IMR-90 (cell line): ENCODE results near the gene TRIP6. TPM values are rescaled to one million over a fixed set of nuclear protein-coding genes. Genes with fewer than 3 reads are reported as not detected.

ENCODE experiments used
- ATAC-seq: fragments of 200-7000 bp; cut with Tn5 transposase; 2 replicates; pipeline ENCODE4 v1.9.1; 2020; ENCODE audit warnings: low read depth, mild to moderate bottlenecking, moderate library complexity
- BruUV-seq: library from RNA; stranded (reverse); fragments of 400-500 nt; replicated peaks from 2 replicates; lab custom pipeline; 2021; lab: Mats Ljungman, UMichigan
- CTCF ChIA-PET: fragments of 300-600 bp; formaldehyde crosslinking; extraction: SDS; loops from one replicate; lab custom pipeline; 2021; ENCODE audit warnings: antibody characterized with exemption; lab: Yijun Ruan, JAX
- POLR2A ChIA-PET: fragments of 300-600 bp; sonication (Branson Sonifier 250); formaldehyde crosslinking; loops from one replicate; lab custom pipeline; 2022; ENCODE audit warnings: antibody characterized with exemption; ENCODE audit not compliant: unreplicated experiment; lab: Charles Lee
- DNase-seq: peaks from one replicate; pipeline ENCODE4 v3.0.0; 2013
- H2AFZ ChIP-seq: replicated peaks from 2 replicates; pipeline ENCODE3; 2013; ENCODE audit warnings: low read length, mild to moderate bottlenecking; ENCODE audit not compliant: poor library complexity
- H2AK5ac ChIP-seq: 2 replicates; pipeline ENCODE4 v1.6.1; 2013; ENCODE audit warnings: low read depth, low read length, inconsistent platforms
- H2AK9ac ChIP-seq: replicated peaks from 2 replicates; pipeline ENCODE3; 2013; ENCODE audit warnings: mild to moderate bottlenecking, low read depth, low read length, moderate library complexity; ENCODE audit not compliant: poor library complexity
- H2BK120ac ChIP-seq: 2 replicates; pipeline ENCODE4 v1.6.1; 2013; ENCODE audit warnings: low read depth, low read length, inconsistent platforms
- H2BK15ac ChIP-seq: 3 replicates; pipeline ENCODE4 v1.6.1; 2013; ENCODE audit warnings: low read depth, low read length, inconsistent platforms
- H2BK20ac ChIP-seq: 2 replicates; pipeline ENCODE4 v1.6.1; 2013; ENCODE audit warnings: low read depth, mild to moderate bottlenecking, inconsistent platforms, low read length, moderate library complexity
- H2BK5ac ChIP-seq: 2 replicates; pipeline ENCODE4 v1.6.1; 2013; ENCODE audit warnings: mild to moderate bottlenecking, low read depth, low read length, inconsistent platforms; ENCODE audit not compliant: poor library complexity, severe bottlenecking
- H3K14ac ChIP-seq: replicated peaks from 2 replicates; pipeline ENCODE4 v1.6.1; 2013; ENCODE audit warnings: low read depth, low read length, inconsistent platforms
- H3K18ac ChIP-seq: 2 replicates; pipeline ENCODE4 v1.6.1; 2013; ENCODE audit warnings: low read depth, low read length, control low read depth
- H3K23ac ChIP-seq: 2 replicates; pipeline ENCODE4 v1.6.1; 2013; ENCODE audit warnings: low read depth, low read length, inconsistent platforms
- H3K27ac ChIP-seq: 2 replicates; pipeline ENCODE4 v1.5.1; 2013; ENCODE audit warnings: mild to moderate bottlenecking, control low read depth, low read length; ENCODE audit not compliant: insufficient read depth
- H3K27me3 ChIP-seq: 2 replicates; pipeline ENCODE4 v1.6.1; 2013; ENCODE audit warnings: low read length; ENCODE audit not compliant: control insufficient read depth, insufficient read depth
- H3K36me3 ChIP-seq: 2 replicates; pipeline ENCODE4 v1.6.1; 2013; ENCODE audit warnings: low read length, mixed read lengths; ENCODE audit not compliant: control insufficient read depth, insufficient read depth
- H3K4ac ChIP-seq: 2 replicates; pipeline ENCODE4 v1.6.1; 2013; ENCODE audit warnings: low read depth, low read length, inconsistent platforms
- H3K4me1 ChIP-seq: 2 replicates; pipeline ENCODE4 v1.6.1; 2013; ENCODE audit warnings: low read length, mixed read lengths; ENCODE audit not compliant: control insufficient read depth, insufficient read depth
- H3K4me2 ChIP-seq: 2 replicates; pipeline ENCODE4 v1.6.1; 2013; ENCODE audit warnings: low read depth, mild to moderate bottlenecking, control low read depth, low read length, moderate library complexity
- H3K4me3 ChIP-seq: 2 replicates; pipeline ENCODE4 v1.5.1; 2013; ENCODE audit warnings: low read depth, mild to moderate bottlenecking, control low read depth, low read length, moderate library complexity; ENCODE audit not compliant: insufficient read depth
- H3K56ac ChIP-seq: 2 replicates; pipeline ENCODE4 v1.6.1; 2013; ENCODE audit warnings: low read length, inconsistent platforms; ENCODE audit not compliant: insufficient read depth; ENCODE audit errors: extremely low read depth
- H3K79me1 ChIP-seq, 2 experiments: 2 replicates each; pipeline ENCODE4 v1.6.1; 2013; ENCODE audit warnings: low read length in 2 of 2, inconsistent platforms in 1 of 2, low read depth in 1 of 2
- H3K9ac ChIP-seq: 2 replicates; pipeline ENCODE4 v1.6.1; 2013; ENCODE audit warnings: low read depth, low read length, control low read depth
- H3K9me1 ChIP-seq: 2 replicates; pipeline ENCODE4 v1.6.1; 2013; ENCODE audit warnings: low read length, inconsistent platforms; ENCODE audit not compliant: insufficient read depth
- H3K9me3 ChIP-seq: 2 replicates; pipeline ENCODE4 v1.6.1; 2013; ENCODE audit warnings: low read length; ENCODE audit not compliant: control insufficient read depth, insufficient read depth
- H4K20me1 ChIP-seq: 2 replicates; pipeline ENCODE4 v1.6.1; 2013; ENCODE audit warnings: low read length, inconsistent platforms; ENCODE audit not compliant: insufficient read depth
- H4K5ac ChIP-seq: 2 replicates; pipeline ENCODE4 v1.6.1; 2013; ENCODE audit warnings: mild to moderate bottlenecking, low read depth, low read length, control low read depth
- H4K8ac ChIP-seq, 2 experiments: 2 replicates each; pipeline ENCODE4 v1.6.1; 2013; ENCODE audit warnings: low read depth in 2 of 2, low read length in 2 of 2, control low read depth in 1 of 2, inconsistent platforms in 1 of 2
- H4K91ac ChIP-seq: 2 replicates; pipeline ENCODE4 v1.6.1; 2013; ENCODE audit warnings: low read depth, low read length, inconsistent platforms; ENCODE audit not compliant: insufficient read depth
- BHLHE40 ChIP-seq: fragments of 150-350 bp; IDR thresholded peaks from 2 replicates; pipeline ENCODE4 v1.6.1; 2016; ENCODE audit warnings: mild to moderate bottlenecking, low read depth, low read length
- CEBPB ChIP-seq: IDR thresholded peaks from 2 replicates; pipeline ENCODE4 v1.6.1; 2012; ENCODE audit warnings: low read depth, low read length, improper control_type of control experiment
- CHD1 ChIP-seq: IDR thresholded peaks from 2 replicates; pipeline ENCODE4 v1.6.1; 2012; ENCODE audit warnings: low read depth, low read length, improper control_type of control experiment
- FOS ChIP-seq: fragments of 150-350 bp; IDR thresholded peaks from 2 replicates; pipeline ENCODE4 v1.6.1; 2016; ENCODE audit warnings: low read depth, low read length
- MAFK ChIP-seq: IDR thresholded peaks from 2 replicates; pipeline ENCODE4 v1.6.1; 2012; ENCODE audit warnings: low read depth, low read length, improper control_type of control experiment
- MXI1 ChIP-seq: IDR thresholded peaks from 2 replicates; pipeline ENCODE4 v1.6.1; 2012; ENCODE audit warnings: low read depth, mild to moderate bottlenecking, low read length, moderate library complexity, borderline replicate concordance
- RAD21 ChIP-seq: IDR thresholded peaks from 2 replicates; pipeline ENCODE4 v1.6.1; 2012; ENCODE audit warnings: low read length, improper control_type of control experiment
- RCOR1 ChIP-seq: IDR thresholded peaks from 2 replicates; pipeline ENCODE4 v1.6.1; 2012; ENCODE audit warnings: mild to moderate bottlenecking, low read length, improper control_type of control experiment; ENCODE audit not compliant: insufficient replicate concordance
- RFX5 ChIP-seq: IDR thresholded peaks from 2 replicates; pipeline ENCODE4 v1.8.0; 2012; ENCODE audit warnings: low read depth, mild to moderate bottlenecking, low read length, moderate library complexity
- SMC3 ChIP-seq: fragments of 150-350 bp; IDR thresholded peaks from 2 replicates; pipeline ENCODE4 v1.6.1; 2016; ENCODE audit warnings: low read depth, mild to moderate bottlenecking, antibody characterized with exemption, low read length, moderate library complexity
- WGBS, 2 experiments: methylation state at CpG; one replicate each; pipeline versions ENCODE4 v1.1.5 to v1.1.7; 2013; ENCODE audit warnings: missing lambda C conversion rate in 2 of 2; ENCODE audit not compliant: insufficient read length in 1 of 2; ENCODE audit errors: extremely low coverage in 2 of 2; 5-methylcytosine and 5-hydroxymethylcytosine counted together
- dilution Hi-C: fragments of 300-500 bp; cut with HindIII; formaldehyde crosslinking; loops from one replicate; pipeline ENCODE4 v1.14.3; 2018; ENCODE audit warnings: low sequenced_read_pairs; ENCODE audit not compliant: unreplicated experiment
- in situ Hi-C: fragments of 300-500 bp; cut with MboI; formaldehyde crosslinking; loops from 3 replicates; pipeline ENCODE4 v1.14.3; 2019; ENCODE audit warnings: low sequenced_read_pairs, inconsistent platforms, mixed read lengths
- intact Hi-C: fragments of 100-400 bp; cut with micrococcal nuclease; formaldehyde crosslinking; loops from 2 replicates; pipeline ENCODE4 v1.10.0; 2022
- polyA plus RNA-seq, 3 experiments: library from polyadenylated mRNA; depleted of rRNA; stranded (reverse); fragments of >200 nt; gene quantifications; 2 replicates each; pipeline ENCODE4 v1.2.3, GENCODE V29; 2012; ENCODE audit warnings: low replicate concordance in 1 of 3
- total RNA-seq: library from RNA; depleted of rRNA; stranded (reverse); fragments of >200 nt; gene quantifications from 2 replicates; pipeline ENCODE4 v1.2.3, GENCODE V29; 2012
- TF ChIP-seq, protein P1 (sequence below): conservative IDR thresholded peaks from 2 replicates; pipeline ENCODE4 v1.5.1; 2012; ENCODE audit warnings: mild to moderate bottlenecking, low read depth, low read length, improper control_type of control experiment

The TRIP6 gene
- total and polyA plus RNA-seq, 2 of the 4 experiments (the other 2 are of a cell fraction): 36.4 to 72.3 TPM

DNA sequence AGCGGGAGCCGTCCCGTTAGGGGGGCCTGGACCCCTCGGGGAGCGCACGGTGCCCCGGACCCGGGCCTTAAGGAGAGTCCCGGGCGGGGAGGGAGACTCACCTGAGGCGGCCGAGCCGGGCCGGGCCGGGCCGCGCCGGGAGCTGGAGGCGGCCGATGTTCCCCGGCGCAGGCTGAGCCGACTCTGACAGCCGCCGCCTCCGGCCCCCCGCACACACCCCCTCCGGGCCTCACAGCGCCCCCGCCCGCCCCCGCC lies 28.4 kb downstream of the TRIP6 start, which contains the start of gene ACHE:
TSS of gene ACHE (minus strand) at position 188 of the 255 bp plus-strand sequence. CDS start 1,656 bp downstream, outside the sequence.
- intact Hi-C loops: no loop called here
- in situ Hi-C loops: loop anchor here (10.0 kb wide), 1 partner anchor 389 kb away; no protein-coding TSS in a partner anchor
- TF ChIP-seq RCOR1: no peak
- TF ChIP-seq, protein P1, sequence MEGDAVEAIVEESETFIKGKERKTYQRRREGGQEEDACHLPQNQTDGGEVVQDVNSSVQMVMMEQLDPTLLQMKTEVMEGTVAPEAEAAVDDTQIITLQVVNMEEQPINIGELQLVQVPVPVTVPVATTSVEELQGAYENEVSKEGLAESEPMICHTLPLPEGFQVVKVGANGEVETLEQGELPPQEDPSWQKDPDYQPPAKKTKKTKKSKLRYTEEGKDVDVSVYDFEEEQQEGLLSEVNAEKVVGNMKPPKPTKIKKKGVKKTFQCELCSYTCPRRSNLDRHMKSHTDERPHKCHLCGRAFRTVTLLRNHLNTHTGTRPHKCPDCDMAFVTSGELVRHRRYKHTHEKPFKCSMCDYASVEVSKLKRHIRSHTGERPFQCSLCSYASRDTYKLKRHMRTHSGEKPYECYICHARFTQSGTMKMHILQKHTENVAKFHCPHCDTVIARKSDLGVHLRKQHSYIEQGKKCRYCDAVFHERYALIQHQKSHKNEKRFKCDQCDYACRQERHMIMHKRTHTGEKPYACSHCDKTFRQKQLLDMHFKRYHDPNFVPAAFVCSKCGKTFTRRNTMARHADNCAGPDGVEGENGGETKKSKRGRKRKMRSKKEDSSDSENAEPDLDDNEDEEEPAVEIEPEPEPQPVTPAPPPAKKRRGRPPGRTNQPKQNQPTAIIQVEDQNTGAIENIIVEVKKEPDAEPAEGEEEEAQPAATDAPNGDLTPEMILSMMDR: no peak
- no peak for TF ChIP-seq CHD1
- no peak for TF ChIP-seq RAD21
- no peak for TF ChIP-seq CEBPB
- TF ChIP-seq MAFK: no peak
- no peak for TF ChIP-seq FOS
- no peak for TF ChIP-seq RFX5
- no peak for TF ChIP-seq MXI1
- no peak for TF ChIP-seq SMC3
- TF ChIP-seq BHLHE40: no peak
- Histone ChIP-seq H3K4ac (no peak within 1 kb of the TSS), H3K4me2 (peak within 1 kb of the TSS; percentile 47; the same call in 1 of the 2 replicates), H2BK15ac (no peak within 1 kb of the TSS), H2AK5ac (no peak within 1 kb of the TSS), H2AFZ (peak within 1 kb of the TSS; percentile 78), H3K23ac (peak within 1 kb of the TSS; percentile 15; the same call in 1 of the 2 replicates), H2BK120ac (no peak within 1 kb of the TSS), H3K79me1 (no peaks in the 10 kb centered on the region), H3K36me3 (no peaks in the 10 kb centered on the region), H3K4me1 (peaks cover 5% of the 10 kb centered on the region), H4K8ac (no peak within 1 kb of the TSS), H3K14ac (no peak within 1 kb of the TSS), H2BK5ac (no peak within 1 kb of the TSS), H3K9me3 (peaks cover 2% of the 10 kb centered on the region; the same call in 1 of the 2 replicates), H4K5ac (no peak within 1 kb of the TSS), H3K27ac (no peak within 1 kb of the TSS), H3K56ac (no peak within 1 kb of the TSS), H3K9ac (no peak within 1 kb of the TSS), H4K91ac (no peak within 1 kb of the TSS), H3K18ac (no peak within 1 kb of the TSS), H4K20me1 (0 out of 2 replicates have a peak, but pooled peaks cover 4% of the 10 kb centered on the region), H3K9me1 (peaks cover 2% of the 10 kb centered on the region; the same call in 1 of the 2 replicates), H2BK20ac (no peak within 1 kb of the TSS), H3K4me3 (peak within 1 kb of the TSS; percentile 39), H3K27me3 (peaks cover 36% of the 10 kb centered on the region), H2AK9ac (peak within 1 kb of the TSS; percentile 90)
- no CpG with 5 or more reads among the region's 32 CpGs for WGBS, 2 experiments
- dilution Hi-C loops: no loop called here
- BruUV-seq: no TSS peak
- ChIA-PET CTCF (interaction anchor here (0.6 to 1.2 kb wide), 2 partner anchors 163 to 476 kb away, joined by 5 read pairs; no protein-coding TSS in a partner anchor), POLR2A (interaction anchor here (0.5 kb wide), 1 partner anchor 21 kb away, joined by 13 read pairs; the partner anchor contains the start of gene SRRT)
- DNase-seq (no peak), ATAC-seq (peak; percentile 8; the same call in 1 of the 2 replicates)
